ENCODE measurements around the gene SLC45A3. TPM values are rescaled to one million over a fixed set of nuclear protein-coding genes. Genes with fewer than 3 reads are reported as not detected.
A peak's percentile ranks its signal among the peaks of the same experiment; 100 is the strongest.
"Not testable (repeated sequence)": the region's sequence is repeated elsewhere in the genome, so short reads cannot be mapped to it uniquely, and the experiment has no call there.

Gene SLC45A3
- polyA plus RNA-seq, 3 donors, result 9.9 to 11.8 (median 10.5) TPM

GRCh38 chr1:205637854-205638468 is 42.3 kb downstream of the SLC45A3 start:
- DNase-seq, result no peak

- no peak for DNase-seq
Measured at GRCh38 chr1:205636732-205637131, 43.6 kb downstream of the SLC45A3 start.

GRCh38 chr1:205636138-205636530 is 44.2 kb downstream of the SLC45A3 start:
- not testable (repeated sequence) for DNase-seq

GRCh38 chr1:205633421-205633976 is 46.8 kb downstream of the SLC45A3 start:
- DNase-seq, result no peak

- no peak for DNase-seq
Measured at GRCh38 chr1:205632669-205633169, 47.6 kb downstream of the SLC45A3 start.

- DNase-seq, result peak; percentile 99
Measured at GRCh38 chr1:205631768-205632668, 48.3 kb downstream of the SLC45A3 start, which contains the start of gene ELK4. Gene ELK4 (minus strand): TSS chr1:205632011. CDS start chr1:205623882, 8,129 bp downstream.

- peak; percentile 88 for DNase-seq
Measured at GRCh38 chr1:205631010-205631767, 49.1 kb downstream of the SLC45A3 start.

- no peak for DNase-seq
Measured at GRCh38 chr1:205630651-205631009, 49.7 kb downstream of the SLC45A3 start.

GRCh38 chr1:205630241-205630640 is 50.1 kb downstream of the SLC45A3 start:
- DNase-seq, result no peak

GRCh38 chr1:205629751-205630150 is 50.6 kb downstream of the SLC45A3 start:
- DNase-seq, result no peak

GRCh38 chr1:205627956-205628355 is 52.4 kb downstream of the SLC45A3 start:
- no peak for DNase-seq

GRCh38 chr1:205626216-205626615 is 54.1 kb downstream of the SLC45A3 start:
- no peak for DNase-seq

- DNase-seq, result no peak
Measured at GRCh38 chr1:205623646-205624045, 56.7 kb downstream of the SLC45A3 start.

- DNase-seq, result no peak
Measured at GRCh38 chr1:205620269-205620668, 60.0 kb downstream of the SLC45A3 start.

- DNase-seq, result no peak
Measured at GRCh38 chr1:205619376-205619775, 60.9 kb downstream of the SLC45A3 start.

GRCh38 chr1:205616563-205617293 is 63.6 kb downstream of the SLC45A3 start:
- no peak for DNase-seq

- no peak for DNase-seq
Measured at GRCh38 chr1:205615789-205616188, 64.5 kb downstream of the SLC45A3 start.

GRCh38 chr1:205613854-205614412 is 66.4 kb downstream of the SLC45A3 start:
- DNase-seq, result no peak

- DNase-seq, result no peak
Measured at GRCh38 chr1:205612556-205612955, 67.8 kb downstream of the SLC45A3 start.

- DNase-seq, result no peak
Measured at GRCh38 chr1:205612104-205612503, 68.2 kb downstream of the SLC45A3 start.

All from renal pelvis (tissue), 4 donors.